ENCODE results near the gene USP47.

The USP47 gene

GRCh38 chr11:11864803-11865202 is 23.0 kb downstream of the USP47 start:
- in situ Hi-C loops (cut with MboI; ENCODE audit: low sequenced_read_pairs), result no loop called here
- no peaks in the 10 kb centered on the region; the same call in 1 of the 2 replicates for H3K36me3 ChIP-seq (replicated peaks)
- H3K27me3 ChIP-seq (ENCODE audit: low read depth), result no peaks in the 10 kb centered on the region
- DNase-seq (ENCODE audit: low spot score in 2 of 2), result no peak
- H3K4me3 ChIP-seq, result no peak overlapping the region
- H3K4me1 ChIP-seq, result peaks cover 12% of the 10 kb centered on the region
- H3K9me3 ChIP-seq, result peaks cover 5% of the 10 kb centered on the region

GRCh38 chr11:11865449-11865848 is 23.7 kb downstream of the USP47 start:
- H3K27me3 ChIP-seq (ENCODE audit: low read depth), result no peaks in the 10 kb centered on the region
- no peak for DNase-seq (ENCODE audit: low spot score in 2 of 2)
- H3K9me3 ChIP-seq, result peaks cover 5% of the 10 kb centered on the region
- H3K36me3 ChIP-seq (replicated peaks), result no peaks in the 10 kb centered on the region; the same call in 1 of the 2 replicates
- in situ Hi-C loops (cut with MboI; ENCODE audit: low sequenced_read_pairs), result no loop called here
- no peak overlapping the region for H3K4me3 ChIP-seq
- H3K4me1 ChIP-seq, result peaks cover 12% of the 10 kb centered on the region

GRCh38 chr11:11866203-11866602 is 24.4 kb downstream of the USP47 start:
- in situ Hi-C loops (cut with MboI; ENCODE audit: low sequenced_read_pairs), result no loop called here
- no peak for DNase-seq (ENCODE audit: low spot score in 2 of 2)
- peaks cover 5% of the 10 kb centered on the region for H3K9me3 ChIP-seq
- peaks cover 12% of the 10 kb centered on the region for H3K4me1 ChIP-seq
- no peaks in the 10 kb centered on the region; the same call in 1 of the 2 replicates for H3K36me3 ChIP-seq (replicated peaks)
- no peak overlapping the region for H3K4me3 ChIP-seq
- no peaks in the 10 kb centered on the region for H3K27me3 ChIP-seq (ENCODE audit: low read depth)

DNA sequence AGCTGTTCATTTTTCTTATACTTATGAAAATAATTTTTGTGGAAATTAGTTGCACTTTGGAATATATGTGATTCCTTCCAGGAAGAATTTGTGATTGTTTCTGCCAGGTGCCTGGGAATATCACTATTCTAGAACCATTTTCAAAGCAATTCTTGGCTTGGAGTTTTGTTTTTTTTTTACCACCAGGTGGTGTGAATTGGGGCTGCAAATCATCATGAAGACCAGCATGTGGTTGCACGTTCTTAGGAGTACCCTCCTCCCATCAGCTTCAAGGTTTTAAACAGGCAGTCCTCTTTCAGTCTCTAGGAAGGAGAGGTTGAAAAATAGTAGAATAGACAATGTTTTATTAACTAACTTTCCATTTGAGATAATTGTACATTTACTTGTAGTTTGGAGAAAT is 25.9 kb downstream of the USP47 start:
- peaks cover 12% of the 10 kb centered on the region for H3K4me1 ChIP-seq
- in situ Hi-C loops (cut with MboI; ENCODE audit: low sequenced_read_pairs), result no loop called here
- H3K36me3 ChIP-seq (replicated peaks), result no peaks in the 10 kb centered on the region; the same call in 1 of the 2 replicates
- H3K9me3 ChIP-seq, result peaks cover 5% of the 10 kb centered on the region
- H3K27me3 ChIP-seq (ENCODE audit: low read depth), result no peaks in the 10 kb centered on the region
- no peak overlapping the region for H3K4me3 ChIP-seq
- DNase-seq (ENCODE audit: low spot score in 2 of 2), result no peak

- DNase-seq (ENCODE audit: low spot score in 2 of 2), result no peak
- in situ Hi-C loops (cut with MboI; ENCODE audit: low sequenced_read_pairs), result no loop called here
- no peak overlapping the region for H3K4me3 ChIP-seq
- H3K27me3 ChIP-seq (ENCODE audit: low read depth), result no peaks in the 10 kb centered on the region
- H3K9me3 ChIP-seq, result peaks cover 2% of the 10 kb centered on the region
- H3K36me3 ChIP-seq (replicated peaks), result peaks cover 2% of the 10 kb centered on the region; the same call in 1 of the 2 replicates
- peaks cover 3% of the 10 kb centered on the region; the same call in 1 of the 2 replicates for H3K4me1 ChIP-seq
Observed at GRCh38 chr11:11871991-11872401, 30.2 kb downstream of the USP47 start.

DNA sequence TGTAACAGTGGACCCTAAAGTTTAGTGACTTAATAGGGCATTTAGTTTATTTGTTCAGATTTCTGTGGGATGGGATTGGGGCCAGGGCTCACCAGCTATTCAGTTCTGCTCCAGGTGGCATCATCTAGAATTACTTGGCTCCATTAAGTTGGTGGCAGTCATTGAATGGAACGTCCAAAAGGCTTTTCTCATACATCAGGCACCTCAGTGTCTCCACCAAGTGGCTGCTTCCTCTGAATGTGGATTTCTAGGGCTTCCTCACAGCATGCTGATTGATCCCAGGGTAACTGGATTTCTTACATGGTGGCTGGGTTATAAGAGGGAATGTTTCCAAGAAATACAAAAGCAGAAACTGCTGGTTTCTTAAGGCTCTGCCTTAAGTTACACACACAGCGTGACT is 34.7 kb downstream of the USP47 start:
- Histone ChIP-seq H3K27me3 (ENCODE audit: low read depth) (no peaks in the 10 kb centered on the region), H3K4me3 (no peak overlapping the region), H3K4me1 (no peaks in the 10 kb centered on the region), H3K9me3 (no peaks in the 10 kb centered on the region), H3K36me3 (replicated peaks) (0 out of 2 replicates have a peak, but pooled peaks cover 2% of the 10 kb centered on the region)
- no peak for DNase-seq (ENCODE audit: low spot score in 2 of 2)
- in situ Hi-C loops (cut with MboI; ENCODE audit: low sequenced_read_pairs), result no loop called here

DNA sequence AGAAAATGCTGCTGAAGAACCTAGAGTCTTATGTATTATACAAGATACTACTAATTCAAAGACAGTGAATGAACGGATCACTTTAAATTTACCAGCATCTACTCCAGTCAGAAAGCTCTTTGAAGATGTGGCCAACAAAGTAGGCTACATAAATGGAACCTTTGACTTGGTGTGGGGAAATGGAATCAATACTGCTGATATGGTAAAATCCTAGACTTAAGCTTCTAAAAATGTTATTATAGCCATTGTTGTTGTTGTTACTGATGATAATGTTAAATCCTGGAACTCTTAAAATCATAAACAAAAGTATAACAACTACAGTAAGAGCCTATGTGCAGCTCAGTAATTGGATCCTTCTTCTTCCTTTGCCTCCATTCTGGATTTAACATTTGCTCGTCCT is 38.4 kb downstream of the USP47 start:
- no peaks in the 10 kb centered on the region for H3K27me3 ChIP-seq (ENCODE audit: low read depth)
- no peak overlapping the region for H3K4me3 ChIP-seq
- peaks cover 3% of the 10 kb centered on the region; the same call in 1 of the 2 replicates for H3K4me1 ChIP-seq
- DNase-seq (ENCODE audit: low spot score in 2 of 2), result no peak
- H3K9me3 ChIP-seq, result no peaks in the 10 kb centered on the region
- peaks cover 2% of the 10 kb centered on the region; the same call in 1 of the 2 replicates for H3K36me3 ChIP-seq (replicated peaks)
- in situ Hi-C loops (cut with MboI; ENCODE audit: low sequenced_read_pairs), result no loop called here

- DNase-seq (ENCODE audit: low spot score in 2 of 2), result no peak
- Histone ChIP-seq H3K4me1 (peaks cover 3% of the 10 kb centered on the region; the same call in 1 of the 2 replicates), H3K9me3 (no peaks in the 10 kb centered on the region), H3K27me3 (ENCODE audit: low read depth) (no peaks in the 10 kb centered on the region), H3K4me3 (no peak overlapping the region), H3K36me3 (replicated peaks) (peaks cover 21% of the 10 kb centered on the region; the same call in 1 of the 2 replicates)
- in situ Hi-C loops (cut with MboI; ENCODE audit: low sequenced_read_pairs), result no loop called here
Observed at GRCh38 chr11:11882539-11882938, 40.8 kb downstream of the USP47 start.

- H3K4me3 ChIP-seq, result no peak overlapping the region
- in situ Hi-C loops (cut with MboI; ENCODE audit: low sequenced_read_pairs), result no loop called here
- H3K9me3 ChIP-seq, result no peaks in the 10 kb centered on the region
- no peak for DNase-seq (ENCODE audit: low spot score in 2 of 2)
- peaks cover 3% of the 10 kb centered on the region; the same call in 1 of the 2 replicates for H3K4me1 ChIP-seq
- H3K27me3 ChIP-seq (ENCODE audit: low read depth), result no peaks in the 10 kb centered on the region
- peaks cover 28% of the 10 kb centered on the region; the same call in 1 of the 2 replicates for H3K36me3 ChIP-seq (replicated peaks)
Observed at GRCh38 chr11:11884351-11884750, 42.6 kb downstream of the USP47 start.

DNA sequence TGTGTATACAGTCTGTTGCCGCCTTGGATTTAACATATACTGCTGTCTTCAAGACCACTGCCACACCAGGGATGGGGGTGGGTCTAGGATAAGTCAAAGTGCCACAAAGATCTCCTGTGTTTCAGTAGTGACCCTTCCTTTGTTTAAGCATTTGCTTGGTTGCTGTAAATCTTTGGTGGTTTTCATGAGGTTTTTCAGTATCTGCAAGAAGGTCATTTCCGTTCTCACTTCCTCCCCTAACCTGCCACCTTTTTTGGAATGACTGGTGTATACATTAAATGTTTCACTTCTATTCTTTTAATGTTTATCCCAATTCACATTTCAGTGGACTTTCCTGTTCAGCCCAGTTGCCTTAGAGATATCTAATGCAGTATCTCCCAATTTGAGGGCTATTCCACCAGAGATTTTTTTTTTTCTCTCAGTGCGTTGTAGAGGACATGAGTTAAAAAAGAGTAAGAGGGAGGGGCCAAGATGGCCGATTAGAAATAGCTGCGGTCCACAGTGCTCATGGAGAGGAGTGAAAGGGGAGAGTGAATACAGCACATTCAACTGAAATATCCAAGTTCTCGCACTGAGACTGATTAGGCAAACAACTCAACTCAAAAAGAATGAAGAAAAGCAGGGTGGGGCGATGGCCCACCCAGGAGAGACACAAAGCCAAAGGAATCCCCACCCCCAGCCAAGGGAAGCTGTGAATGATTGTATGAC is 43.2 kb downstream of the USP47 start:
- in situ Hi-C loops (cut with MboI; ENCODE audit: low sequenced_read_pairs), result no loop called here
- peaks cover 3% of the 10 kb centered on the region; the same call in 1 of the 2 replicates for H3K4me1 ChIP-seq
- no peak for DNase-seq (ENCODE audit: low spot score in 2 of 2)
- H3K36me3 ChIP-seq (replicated peaks), result peaks cover 28% of the 10 kb centered on the region; the same call in 1 of the 2 replicates
- H3K4me3 ChIP-seq, result no peak overlapping the region
- no peaks in the 10 kb centered on the region for H3K27me3 ChIP-seq (ENCODE audit: low read depth)
- H3K9me3 ChIP-seq, result no peaks in the 10 kb centered on the region

GRCh38 chr11:11894486-11894885 is 52.7 kb downstream of the USP47 start:
- in situ Hi-C loops (cut with MboI; ENCODE audit: low sequenced_read_pairs), result no loop called here
- DNase-seq (ENCODE audit: low spot score in 2 of 2), result no peak
- no peaks in the 10 kb centered on the region for H3K9me3 ChIP-seq

DNA sequence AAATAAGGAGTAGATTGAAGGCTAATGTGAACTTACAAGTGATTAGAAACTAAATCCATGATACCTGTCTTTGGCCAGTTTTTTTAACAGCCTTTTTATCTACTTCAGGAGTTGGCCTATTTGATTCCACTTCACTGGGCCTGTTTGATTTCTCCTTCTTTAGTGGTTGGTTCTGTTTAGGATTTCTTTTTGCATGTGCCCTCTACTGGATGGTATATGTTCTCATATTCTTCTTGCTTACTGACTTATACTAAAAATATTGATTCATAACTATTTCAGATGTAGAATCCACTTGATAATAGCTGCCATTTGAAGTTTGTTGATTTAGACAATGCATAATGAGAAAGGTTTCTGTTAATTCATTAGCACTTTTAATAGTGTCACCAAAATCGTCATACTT is 53.9 kb downstream of the USP47 start:
- no peaks in the 10 kb centered on the region for H3K27me3 ChIP-seq (ENCODE audit: low read depth)
- H3K36me3 ChIP-seq (replicated peaks), result peaks cover 5% of the 10 kb centered on the region; the same call in 1 of the 2 replicates
- H3K4me1 ChIP-seq, result no peaks in the 10 kb centered on the region
- H3K9me3 ChIP-seq, result no peaks in the 10 kb centered on the region
- in situ Hi-C loops (cut with MboI; ENCODE audit: low sequenced_read_pairs), result no loop called here
- no peak overlapping the region for H3K4me3 ChIP-seq
- DNase-seq (ENCODE audit: low spot score in 2 of 2), result no peak

More at GRCh38 chr11:11894486-11894885, 52.7 kb downstream of the USP47 start:
- H3K27me3 ChIP-seq (ENCODE audit: low read depth), result no peaks in the 10 kb centered on the region
- H3K4me3 ChIP-seq, result no peak overlapping the region
- no peaks in the 10 kb centered on the region for H3K4me1 ChIP-seq
- peaks cover 8% of the 10 kb centered on the region; the same call in 1 of the 2 replicates for H3K36me3 ChIP-seq (replicated peaks)

GRCh38 chr11:11898648-11899047 is 56.9 kb downstream of the USP47 start:
- no peaks in the 10 kb centered on the region for H3K9me3 ChIP-seq
- in situ Hi-C loops (cut with MboI; ENCODE audit: low sequenced_read_pairs), result no loop called here
- no peak for DNase-seq (ENCODE audit: low spot score in 2 of 2)
- H3K27me3 ChIP-seq (ENCODE audit: low read depth), result no peaks in the 10 kb centered on the region
- H3K4me1 ChIP-seq, result no peaks in the 10 kb centered on the region
- peaks cover under 1% of the 10 kb centered on the region for H3K36me3 ChIP-seq (replicated peaks)
- H3K4me3 ChIP-seq, result no peak overlapping the region

DNA sequence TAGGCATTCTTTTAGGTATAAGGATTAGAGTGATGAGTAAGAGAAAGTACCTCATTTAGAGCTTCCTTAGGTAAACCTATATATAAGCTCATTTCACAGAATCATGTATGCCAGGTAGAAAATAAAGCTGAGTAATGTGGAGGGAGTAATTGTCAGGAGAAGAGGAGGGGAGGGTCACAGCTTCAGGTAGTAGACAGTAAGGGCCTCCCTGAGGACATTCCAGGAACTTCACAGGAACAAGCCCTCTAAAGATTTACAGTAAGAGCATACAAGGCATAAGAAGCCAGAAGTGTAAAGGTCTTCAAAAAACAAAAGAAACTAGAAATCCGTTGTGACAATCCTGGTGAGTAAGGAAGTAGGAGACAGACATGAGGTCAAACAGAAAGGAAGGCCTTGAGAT is 57.6 kb downstream of the USP47 start:
- Histone ChIP-seq H3K36me3 (replicated peaks) (peaks cover 5% of the 10 kb centered on the region), H3K4me1 (no peaks in the 10 kb centered on the region), H3K4me3 (no peak overlapping the region), H3K9me3 (no peaks in the 10 kb centered on the region), H3K27me3 (ENCODE audit: low read depth) (no peaks in the 10 kb centered on the region)
- DNase-seq (ENCODE audit: low spot score in 2 of 2), result no peak
- in situ Hi-C loops (cut with MboI; ENCODE audit: low sequenced_read_pairs), result no loop called here

All from HAP-1 (cell line).